Epidermal melanocyte (primary cell): Measurements from ENCODE around the gene RAMP1.

ENCODE experiments used
- DNase-seq: peaks from one replicate; pipeline ENCODE4 v3.0.0; 2011; ENCODE audit warnings: low spot score; ENCODE audit not compliant: insufficient read length

RAMP1 gene

DNA sequence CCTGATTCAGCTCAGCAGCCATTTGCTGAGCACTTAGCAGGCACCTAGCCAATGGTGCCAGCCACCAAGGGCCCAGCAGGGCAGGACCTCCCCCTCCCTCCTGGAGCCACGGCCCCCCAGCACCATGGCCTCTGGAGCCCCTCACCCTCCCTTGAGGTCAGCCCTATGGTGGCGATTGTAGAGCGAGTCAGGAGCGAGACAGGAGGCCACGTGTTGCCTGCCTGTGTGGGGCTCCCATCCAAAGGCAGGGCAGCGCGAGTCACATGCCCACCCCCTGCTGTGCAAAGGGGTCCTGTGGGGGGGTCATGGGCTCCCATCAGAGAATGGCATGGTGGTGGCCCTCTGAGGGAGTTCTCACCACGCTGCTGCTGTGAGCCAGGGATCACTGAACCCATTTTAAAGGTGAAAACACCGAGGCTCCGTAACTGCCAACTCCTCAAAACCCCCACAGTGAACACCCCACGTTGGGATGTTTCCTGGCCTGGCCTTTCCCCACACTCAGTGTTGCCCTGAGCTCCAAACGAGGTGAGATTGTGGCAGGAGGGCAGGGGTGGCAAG is 35.6 kb downstream of the RAMP1 start:
- no peak for DNase-seq

- no peak for DNase-seq
These were observed 36.4 kb downstream of the RAMP1 start for GRCh38 chr2:237895544-237896506.

DNA sequence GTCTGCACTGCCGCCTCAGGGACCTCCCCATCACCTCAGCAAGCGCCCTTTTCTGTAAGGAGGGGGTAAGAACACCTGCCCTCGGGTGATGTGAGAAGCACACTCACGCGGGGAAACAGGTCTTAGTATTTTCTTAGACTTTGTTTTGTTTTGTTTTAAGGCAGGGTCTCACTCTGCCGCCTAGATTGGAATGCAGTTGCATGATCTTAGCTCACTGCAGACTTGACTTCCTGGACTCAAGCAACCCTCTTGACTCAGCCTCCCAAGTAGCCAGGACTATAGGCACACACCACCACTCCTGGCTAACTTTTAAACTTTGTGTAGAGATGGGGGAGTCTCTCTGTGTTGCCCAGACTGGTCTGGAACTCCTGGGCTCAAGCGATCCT is 37.1 kb downstream of the RAMP1 start:
- DNase-seq = no peak

DNA sequence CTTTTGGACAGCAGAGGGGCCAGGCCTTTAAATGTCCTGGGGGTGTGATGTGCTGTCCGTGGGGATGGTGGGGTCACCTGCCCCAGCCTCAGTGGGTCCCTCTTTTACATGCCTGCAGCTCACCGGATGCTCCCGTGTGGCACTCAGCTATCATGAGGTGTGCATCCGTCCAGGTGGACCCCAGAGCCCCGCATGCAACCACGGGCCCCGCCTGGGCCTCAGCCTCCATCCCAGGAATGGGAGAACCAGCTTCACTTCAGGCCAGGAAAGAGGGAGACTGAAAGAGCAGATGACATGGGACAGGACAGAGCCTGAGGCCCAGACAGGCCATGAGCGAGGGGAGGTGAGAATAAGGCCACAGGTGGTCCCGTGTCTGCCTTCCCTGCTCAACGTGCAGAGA is 37.5 kb downstream of the RAMP1 start:
- no peak for DNase-seq

DNA sequence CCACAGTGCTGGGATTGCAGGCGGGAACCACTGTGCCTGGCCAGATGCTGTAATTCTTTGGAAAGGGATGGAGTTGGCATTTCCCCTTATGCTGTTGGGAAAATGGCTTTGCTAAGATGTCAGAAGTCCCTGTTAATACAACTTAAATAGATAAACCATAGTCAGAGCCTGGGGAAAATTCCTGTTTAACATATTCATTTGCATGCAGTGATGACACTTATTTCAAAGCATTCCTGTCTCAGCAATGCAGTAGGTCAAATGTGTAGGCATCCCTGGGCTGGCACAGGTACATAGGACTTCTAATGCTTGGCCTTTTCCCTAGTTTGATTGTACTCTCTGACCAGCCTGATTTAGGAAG is 38.6 kb downstream of the RAMP1 start:
- no peak for DNase-seq

DNA sequence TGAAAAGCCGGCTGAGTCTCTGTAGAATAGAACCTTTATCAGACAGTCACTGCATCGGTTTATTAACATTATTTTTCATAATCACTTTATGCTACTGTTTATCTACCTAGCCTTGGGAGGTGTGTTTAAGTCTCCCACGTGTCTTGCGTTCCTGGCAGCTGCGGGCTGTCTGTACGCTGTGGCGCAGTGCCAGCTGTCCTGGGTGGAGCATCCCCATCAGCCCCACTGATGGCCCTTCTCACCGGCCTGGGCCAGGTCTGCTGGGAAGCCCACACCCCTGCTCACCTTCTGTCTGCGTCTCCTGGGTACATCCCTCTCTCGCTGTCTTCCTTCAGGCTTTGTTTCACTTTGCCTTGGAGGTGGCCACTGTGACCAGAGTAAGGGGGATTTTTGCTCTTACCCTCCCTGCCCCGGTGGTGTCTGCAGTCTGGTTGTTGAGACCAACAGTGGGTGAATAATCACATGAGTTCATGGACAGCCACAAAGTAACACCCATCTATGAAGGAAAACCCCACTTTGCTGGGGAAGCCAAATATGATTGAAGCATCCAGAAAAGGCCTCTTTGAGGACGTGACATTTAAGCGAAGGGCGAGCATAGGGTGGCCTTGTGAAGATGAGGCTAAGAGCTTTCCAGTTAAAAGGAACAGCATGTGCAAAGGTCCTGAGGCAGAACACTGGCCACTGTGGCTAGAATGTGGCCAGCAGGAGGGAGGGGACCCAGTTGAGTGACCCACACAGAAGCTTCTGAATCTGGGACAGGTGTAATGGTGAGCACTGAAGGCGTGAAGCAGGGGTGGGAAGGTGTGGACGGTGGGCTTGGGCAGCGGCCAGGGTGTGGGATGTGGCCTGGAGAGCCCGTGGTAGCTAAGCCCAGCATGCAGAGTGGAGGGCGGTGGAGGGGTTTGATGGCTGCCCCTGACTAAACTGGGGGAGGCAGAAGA is 41.7 kb downstream of the RAMP1 start:
- no peak for DNase-seq

- no peak for DNase-seq
These were observed 42.8 kb downstream of the RAMP1 start for GRCh38 chr2:237901932-237902850.

GRCh38 chr2:237904831-237905599 is 45.6 kb downstream of the RAMP1 start:
- DNase-seq = no peak

GRCh38 chr2:237907144-237907543 is 47.7 kb downstream of the RAMP1 start:
- no peak for DNase-seq

DNA sequence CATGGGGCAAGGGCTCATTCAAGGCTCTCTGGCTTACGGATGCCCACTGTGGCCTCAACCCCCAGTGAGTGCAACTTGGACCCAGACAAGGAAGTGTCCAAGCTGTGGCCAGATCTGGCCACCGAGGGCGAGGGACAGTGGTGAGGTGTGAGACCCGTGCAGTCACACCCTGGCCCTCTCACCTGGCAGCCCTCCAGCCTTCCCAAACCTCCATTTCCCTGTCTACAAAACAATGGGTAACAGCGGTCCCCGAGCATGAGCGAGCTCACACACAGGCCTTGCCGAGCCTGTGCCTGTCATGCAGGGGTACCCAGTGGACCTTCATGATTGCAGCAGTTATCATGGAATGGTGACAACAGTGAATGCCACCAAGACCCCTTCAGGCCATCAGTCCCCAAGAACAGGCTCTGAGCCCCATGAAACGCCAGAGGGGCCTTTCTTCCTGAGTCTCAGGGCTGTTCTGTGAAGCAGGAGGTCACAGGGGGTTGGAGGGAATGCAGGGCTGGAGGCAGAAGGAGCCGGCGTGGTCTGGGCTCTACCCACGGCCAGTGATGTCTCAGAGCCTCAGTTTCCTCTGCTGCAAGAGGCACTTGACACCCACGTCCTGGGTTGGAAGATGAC is 49.8 kb downstream of the RAMP1 start:
- no peak for DNase-seq

DNA sequence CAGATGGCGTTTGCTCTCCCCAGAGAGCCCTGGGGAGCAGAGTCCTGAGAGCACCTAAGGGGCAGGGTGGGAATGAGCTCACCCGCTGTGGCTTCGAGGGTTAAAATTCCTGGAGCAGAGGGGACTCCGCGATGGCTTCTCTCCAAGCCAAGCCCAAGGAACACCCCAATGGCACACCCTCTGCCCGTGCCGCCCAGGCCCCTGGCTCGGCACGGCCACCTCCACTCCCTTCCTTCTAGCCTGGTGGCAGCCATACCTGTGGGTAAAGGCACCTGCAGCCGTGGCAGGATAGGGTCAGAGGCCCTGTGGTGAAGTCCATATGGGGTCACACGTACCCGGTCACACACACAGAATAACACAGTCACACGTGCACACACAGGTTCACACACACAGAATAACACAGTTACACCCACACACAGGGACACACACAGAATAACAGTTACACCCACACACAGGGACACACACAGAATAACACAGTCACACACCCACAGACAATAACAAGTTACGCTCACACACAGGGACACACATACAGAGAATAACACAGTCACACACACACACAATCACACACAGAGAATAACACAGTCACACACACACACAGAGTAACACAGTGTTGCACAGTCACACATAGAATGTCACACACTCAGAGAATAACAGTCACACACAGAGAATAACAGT is 50.5 kb downstream of the RAMP1 start:
- no peak for DNase-seq

DNA sequence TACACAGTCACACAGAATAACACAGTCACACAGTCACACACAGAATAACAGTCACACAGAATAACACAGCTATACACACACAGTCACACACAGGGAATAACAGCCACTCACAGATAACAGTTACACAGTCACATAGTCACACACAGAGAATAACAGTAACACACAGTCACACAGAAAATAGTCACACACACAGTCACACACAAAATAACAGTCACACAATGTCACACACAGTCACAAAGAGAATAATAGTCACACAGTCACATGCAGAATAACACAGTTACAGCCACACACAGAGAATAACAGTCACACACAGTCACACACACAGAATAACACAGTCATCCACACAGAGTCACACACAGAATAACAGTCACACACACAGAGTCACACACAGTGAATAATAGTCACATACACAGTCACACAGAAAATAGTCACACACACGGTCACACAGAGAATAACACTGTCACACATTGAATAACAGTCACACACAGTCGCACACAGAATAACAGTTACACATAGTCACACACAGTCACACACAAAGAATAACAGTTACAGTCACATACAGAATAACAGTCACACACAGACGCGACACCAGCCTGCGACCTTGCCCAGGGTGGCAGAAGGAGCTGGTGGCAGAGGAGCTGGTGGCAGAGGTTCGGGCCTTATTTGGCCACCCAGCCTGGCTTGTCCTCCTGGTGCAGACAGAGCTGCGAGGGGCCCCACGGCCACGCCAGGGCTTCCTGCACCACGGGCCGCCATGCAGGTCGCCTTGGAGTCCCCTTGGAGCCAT is 51.3 kb downstream of the RAMP1 start:
- DNase-seq = no peak

GRCh38 chr2:237911363-237912017 is 52.1 kb downstream of the RAMP1 start:
- no peak for DNase-seq

DNA sequence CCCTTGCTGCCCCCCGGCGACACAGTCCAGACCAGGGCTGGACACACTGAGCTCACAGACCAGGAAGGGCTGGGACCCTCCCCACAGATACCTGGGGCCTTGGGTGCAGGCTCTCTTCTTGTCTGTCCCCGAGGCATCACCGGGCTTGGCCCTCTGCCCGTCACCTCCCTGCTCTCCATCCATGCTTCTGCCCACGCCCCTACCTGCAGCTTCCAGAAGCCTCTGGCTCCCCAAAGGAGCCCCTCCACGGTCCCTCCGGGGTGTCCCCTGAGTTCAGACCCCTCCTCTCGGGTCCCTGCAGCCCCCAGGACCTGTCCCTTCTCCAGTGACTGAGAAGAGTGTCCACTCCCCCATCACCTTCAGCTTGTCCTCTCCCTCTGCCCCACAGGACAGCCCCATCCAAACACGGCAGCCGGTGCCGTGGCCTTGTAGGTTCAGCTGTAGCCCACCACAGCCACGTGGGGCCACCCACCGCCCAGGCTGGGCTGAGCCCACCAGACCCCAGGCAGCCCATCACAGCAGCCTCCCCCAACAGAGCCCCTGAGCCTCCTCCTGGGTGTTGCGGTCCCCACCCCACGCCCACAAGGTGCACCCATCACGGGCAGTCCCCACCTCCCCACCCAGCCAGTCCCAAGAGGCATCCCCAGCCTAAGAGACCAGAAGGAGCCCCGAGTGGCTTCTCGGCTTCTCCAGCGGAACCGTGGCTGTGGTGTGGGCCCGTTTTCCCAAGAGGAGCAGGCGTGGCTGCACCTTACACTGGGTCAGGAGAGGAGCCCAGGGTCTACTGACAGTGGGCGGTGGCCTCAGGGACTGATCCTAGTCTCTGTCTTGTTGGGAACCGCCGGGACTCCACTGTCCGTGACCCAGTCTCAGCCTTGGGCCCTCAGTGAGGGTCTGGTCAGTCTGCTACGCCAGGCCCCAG is 53.1 kb downstream of the RAMP1 start:
- no peak for DNase-seq

GRCh38 chr2:237913193-237913917 is 53.9 kb downstream of the RAMP1 start:
- DNase-seq = no peak

- DNase-seq = no peak
These were observed 56.2 kb downstream of the RAMP1 start for GRCh38 chr2:237915576-237915975.
